GM23338 (cell line): ENCODE results near the gene MPPED1. TPM values are rescaled to one million over a fixed set of nuclear protein-coding genes. Genes with fewer than 3 reads are reported as not detected.

Experiments used
- ATAC-seq: fragments of 200-7000 bp; cut with Tn5 transposase; 3 replicates; pipeline ENCODE4 v1.9.1; 2020
- DNase-seq: peaks from one replicate; pipeline ENCODE4 v3.0.0-alpha.2; 2015; ENCODE audit warnings: low spot score
- H2AFZ ChIP-seq: fragments of 200-600 bp; sonication (generic); 2 replicates; pipeline ENCODE4 v1.8.0; 2016; ENCODE audit warnings: antibody characterized with exemption, mild to moderate bottlenecking, moderate library complexity
- H3F3A ChIP-seq: fragments of 200-600 bp; sonication (generic); replicated peaks from 2 replicates; pipeline ENCODE4 v1.8.0; 2017; ENCODE audit warnings: antibody characterized with exemption, mixed run types, low read depth
- H3K27ac ChIP-seq: fragments of 200-600 bp; sonication (generic); 2 replicates; pipeline ENCODE4 v1.6.1; 2016; ENCODE audit warnings: low read depth
- H3K27me3 ChIP-seq: fragments of 200-600 bp; sonication (generic); 2 replicates; pipeline ENCODE4 v1.8.0; 2016; ENCODE audit warnings: mild to moderate bottlenecking, mixed run types, moderate library complexity; ENCODE audit not compliant: insufficient read depth
- H3K36me3 ChIP-seq: fragments of 200-600 bp; sonication (generic); 2 replicates; pipeline ENCODE4 v1.8.0; 2016; ENCODE audit warnings: mild to moderate bottlenecking; ENCODE audit not compliant: insufficient read depth
- H3K4me1 ChIP-seq: fragments of 200-600 bp; sonication (generic); 2 replicates; pipeline ENCODE4 v1.8.0; 2016; ENCODE audit warnings: mild to moderate bottlenecking, moderate library complexity; ENCODE audit not compliant: insufficient read depth
- H3K4me2 ChIP-seq: fragments of 200-600 bp; sonication (generic); 2 replicates; pipeline ENCODE4 v1.7.1; 2017; ENCODE audit warnings: mixed run types
- H3K4me3 ChIP-seq: fragments of 200-600 bp; sonication (generic); 2 replicates; pipeline ENCODE4 v1.6.1; 2016; ENCODE audit warnings: mixed run types
- H3K79me2 ChIP-seq: fragments of 200-600 bp; sonication (generic); replicated peaks from 2 replicates; pipeline ENCODE4 v1.8.0; 2017; ENCODE audit warnings: mild to moderate bottlenecking; ENCODE audit not compliant: insufficient read depth
- H3K9me2 ChIP-seq: fragments of 200-600 bp; sonication (generic); 2 replicates; pipeline ENCODE4 v1.8.0; 2017; ENCODE audit not compliant: insufficient read depth
- H4K20me1 ChIP-seq: fragments of 200-600 bp; sonication (generic); replicated peaks from 2 replicates; pipeline ENCODE4 v1.8.0; 2017; ENCODE audit warnings: mild to moderate bottlenecking; ENCODE audit not compliant: insufficient read depth
- H3K27ac Mint-ChIP-seq: 2 replicates; pipeline ENCODE4 v1.8.0; 2020; ENCODE audit warnings: inconsistent platforms, mild to moderate bottlenecking, moderate library complexity, mixed read lengths
- H3K27me3 Mint-ChIP-seq: 3 replicates; pipeline ENCODE4 v1.8.0; 2022; ENCODE audit warnings: low read depth, mild to moderate bottlenecking, moderate library complexity, mixed read lengths, inconsistent platforms; ENCODE audit not compliant: insufficient read depth, poor library complexity
- H3K36me3 Mint-ChIP-seq: 3 replicates; pipeline ENCODE4 v1.8.0; 2021; ENCODE audit warnings: low read depth, mild to moderate bottlenecking, inconsistent platforms, moderate library complexity, mixed read lengths
- H3K4me1 Mint-ChIP-seq: 3 replicates; pipeline ENCODE4 v1.8.0; 2020; ENCODE audit warnings: mild to moderate bottlenecking, inconsistent platforms, mixed read lengths
- H3K4me3 Mint-ChIP-seq: 3 replicates; pipeline ENCODE4 v1.8.0; 2021; ENCODE audit warnings: moderate library complexity, mild to moderate bottlenecking, inconsistent platforms, mixed read lengths
- H3K9me3 Mint-ChIP-seq: 3 replicates; pipeline ENCODE4 v1.8.0; 2020; ENCODE audit warnings: moderate library complexity, mild to moderate bottlenecking, inconsistent platforms, mixed read lengths
- EZH2 ChIP-seq: fragments of 200-600 bp; sonication (generic); IDR thresholded peaks from one replicate; pipeline ENCODE4 v1.8.0; 2017; ENCODE audit warnings: antibody characterized with exemption, mild to moderate bottlenecking, low read depth; ENCODE audit not compliant: unreplicated experiment
- EZH2phosphoT487 ChIP-seq: fragments of 200-600 bp; sonication (generic); IDR thresholded peaks from one replicate; pipeline ENCODE4 v1.8.1; 2018; ENCODE audit warnings: antibody characterized with exemption; ENCODE audit not compliant: unreplicated experiment
- JUNB ChIP-seq: IDR thresholded peaks from one replicate; pipeline ENCODE4 v1.6.1; 2016; ENCODE audit warnings: antibody characterized with exemption; ENCODE audit not compliant: unreplicated experiment
- POLR2AphosphoS5 ChIP-seq: IDR thresholded peaks from 2 replicates; pipeline ENCODE4 v1.6.1; 2016; ENCODE audit warnings: antibody characterized with exemption, low read depth
- ZNF114 ChIP-seq: fragments of 250-450 bp; sonication (Bioruptor Pico); IDR thresholded peaks from 2 replicates; pipeline ENCODE4 v1.5.0; 2020; ENCODE audit warnings: mild to moderate bottlenecking, moderate library complexity
- ZNF331 ChIP-seq: fragments of 250-450 bp; sonication (Bioruptor Pico); IDR thresholded peaks from 2 replicates; pipeline ENCODE4 v1.5.0; 2020; ENCODE audit warnings: low read depth, mild to moderate bottlenecking, moderate library complexity
- polyA plus RNA-seq: library from polyadenylated mRNA; unstranded; fragments of >200 nt; fragmentation: Nextera tagmentation; extraction: Ambion mirVana; gene quantifications from 2 replicates; pipeline ENCODE4 v1.2.1, GENCODE V29; 2016
- total RNA-seq: library from RNA; depleted of rRNA; stranded (reverse); fragments of >200 nt; shearing (Covaris generic); gene quantifications from 2 replicates; pipeline ENCODE4 v1.2.3, GENCODE V29; 2014
- TF ChIP-seq, protein P1 (sequence below): IDR thresholded peaks from one replicate; pipeline ENCODE4 v1.6.1; 2018; ENCODE audit warnings: antibody characterized with exemption; ENCODE audit not compliant: unreplicated experiment
- TF ChIP-seq, protein P2 (sequence below): fragments of 250-450 bp; sonication (Bioruptor Pico); IDR thresholded peaks from 2 replicates; pipeline ENCODE4 v1.5.0; 2020; ENCODE audit warnings: mild to moderate bottlenecking, moderate library complexity

The MPPED1 gene
- total and polyA plus RNA-seq, 2 experiments from 2014 or later: 0.56 TPM; not detected in 1

DNA sequence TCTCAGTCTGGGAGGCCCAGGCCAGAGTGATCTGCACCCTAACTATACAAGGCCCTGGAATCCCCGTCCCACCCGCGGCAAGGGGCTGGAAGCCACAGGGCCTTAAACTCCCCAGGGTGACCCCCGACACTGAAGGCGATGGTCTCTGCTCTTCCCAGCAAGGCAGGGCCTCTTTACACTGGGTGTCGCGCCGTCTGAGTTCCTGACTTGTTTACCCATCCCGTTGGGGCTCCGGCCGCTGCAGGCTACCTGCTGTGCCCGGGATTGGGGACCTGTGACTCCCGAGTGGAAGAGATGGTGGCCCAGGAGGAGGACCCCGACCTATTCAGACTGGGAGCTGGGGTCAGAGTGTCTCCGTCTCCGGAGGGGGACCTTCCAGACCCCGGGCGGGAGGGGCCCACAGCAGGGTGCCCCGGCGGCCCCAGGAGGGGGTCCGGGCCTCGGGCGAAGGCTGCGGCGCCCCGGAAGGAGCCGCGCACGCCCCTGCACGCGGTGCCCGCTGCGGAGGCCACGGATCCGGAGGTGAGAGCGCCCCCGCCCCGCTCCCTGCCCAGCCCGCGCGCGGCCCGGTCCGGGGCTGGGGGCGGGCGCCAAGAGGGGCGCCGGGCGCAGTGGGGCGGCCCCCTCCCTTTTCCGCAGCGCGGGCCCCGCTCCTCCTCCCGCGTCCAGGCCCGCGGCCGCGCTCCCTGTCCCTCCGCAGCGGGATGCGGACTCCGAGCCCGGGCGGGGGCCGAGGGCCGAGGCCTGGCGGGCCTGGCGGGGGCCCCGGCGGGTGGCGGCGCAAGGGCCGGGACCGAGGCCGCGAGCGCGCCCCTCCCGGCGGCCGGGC is 560 bp upstream of the MPPED1 start:
- Histone ChIP-seq H3K9me2 (no peaks in the 10 kb centered on the region), H3K36me3 (no peaks in the 10 kb centered on the region), H3F3A (no peaks in the 10 kb centered on the region), H3K4me1 (peaks cover 10% of the 10 kb centered on the region; the same call in 1 of the 2 replicates), H2AFZ (peak overlapping the region; percentile 76), H3K27me3 (peaks cover 43% of the 10 kb centered on the region), H3K4me3 (peak overlapping the region; percentile 52), H3K4me2 (peak overlapping the region; percentile 74), H3K27ac (no peak overlapping the region), H3K79me2 (no peaks in the 10 kb centered on the region), H4K20me1 (no peaks in the 10 kb centered on the region)
- no peaks in the 10 kb centered on the region for H3K36me3 Mint-ChIP-seq
- H3K4me1 Mint-ChIP-seq: peaks cover 11% of the 10 kb centered on the region; the same call in 2 of the 3 replicates
- H3K27me3 Mint-ChIP-seq: peaks cover 36% of the 10 kb centered on the region
- TF ChIP-seq ZNF331 (CRISPR knock-in tag) (no peak), POLR2AphosphoS5 (no peak), ZNF114 (no peak), JUNB (no peak), EZH2 (no peak), EZH2phosphoT487 (no peak)
- TF ChIP-seq, protein P1, sequence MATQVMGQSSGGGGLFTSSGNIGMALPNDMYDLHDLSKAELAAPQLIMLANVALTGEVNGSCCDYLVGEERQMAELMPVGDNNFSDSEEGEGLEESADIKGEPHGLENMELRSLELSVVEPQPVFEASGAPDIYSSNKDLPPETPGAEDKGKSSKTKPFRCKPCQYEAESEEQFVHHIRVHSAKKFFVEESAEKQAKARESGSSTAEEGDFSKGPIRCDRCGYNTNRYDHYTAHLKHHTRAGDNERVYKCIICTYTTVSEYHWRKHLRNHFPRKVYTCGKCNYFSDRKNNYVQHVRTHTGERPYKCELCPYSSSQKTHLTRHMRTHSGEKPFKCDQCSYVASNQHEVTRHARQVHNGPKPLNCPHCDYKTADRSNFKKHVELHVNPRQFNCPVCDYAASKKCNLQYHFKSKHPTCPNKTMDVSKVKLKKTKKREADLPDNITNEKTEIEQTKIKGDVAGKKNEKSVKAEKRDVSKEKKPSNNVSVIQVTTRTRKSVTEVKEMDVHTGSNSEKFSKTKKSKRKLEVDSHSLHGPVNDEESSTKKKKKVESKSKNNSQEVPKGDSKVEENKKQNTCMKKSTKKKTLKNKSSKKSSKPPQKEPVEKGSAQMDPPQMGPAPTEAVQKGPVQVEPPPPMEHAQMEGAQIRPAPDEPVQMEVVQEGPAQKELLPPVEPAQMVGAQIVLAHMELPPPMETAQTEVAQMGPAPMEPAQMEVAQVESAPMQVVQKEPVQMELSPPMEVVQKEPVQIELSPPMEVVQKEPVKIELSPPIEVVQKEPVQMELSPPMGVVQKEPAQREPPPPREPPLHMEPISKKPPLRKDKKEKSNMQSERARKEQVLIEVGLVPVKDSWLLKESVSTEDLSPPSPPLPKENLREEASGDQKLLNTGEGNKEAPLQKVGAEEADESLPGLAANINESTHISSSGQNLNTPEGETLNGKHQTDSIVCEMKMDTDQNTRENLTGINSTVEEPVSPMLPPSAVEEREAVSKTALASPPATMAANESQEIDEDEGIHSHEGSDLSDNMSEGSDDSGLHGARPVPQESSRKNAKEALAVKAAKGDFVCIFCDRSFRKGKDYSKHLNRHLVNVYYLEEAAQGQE: no peak
- TF ChIP-seq, protein P2, sequence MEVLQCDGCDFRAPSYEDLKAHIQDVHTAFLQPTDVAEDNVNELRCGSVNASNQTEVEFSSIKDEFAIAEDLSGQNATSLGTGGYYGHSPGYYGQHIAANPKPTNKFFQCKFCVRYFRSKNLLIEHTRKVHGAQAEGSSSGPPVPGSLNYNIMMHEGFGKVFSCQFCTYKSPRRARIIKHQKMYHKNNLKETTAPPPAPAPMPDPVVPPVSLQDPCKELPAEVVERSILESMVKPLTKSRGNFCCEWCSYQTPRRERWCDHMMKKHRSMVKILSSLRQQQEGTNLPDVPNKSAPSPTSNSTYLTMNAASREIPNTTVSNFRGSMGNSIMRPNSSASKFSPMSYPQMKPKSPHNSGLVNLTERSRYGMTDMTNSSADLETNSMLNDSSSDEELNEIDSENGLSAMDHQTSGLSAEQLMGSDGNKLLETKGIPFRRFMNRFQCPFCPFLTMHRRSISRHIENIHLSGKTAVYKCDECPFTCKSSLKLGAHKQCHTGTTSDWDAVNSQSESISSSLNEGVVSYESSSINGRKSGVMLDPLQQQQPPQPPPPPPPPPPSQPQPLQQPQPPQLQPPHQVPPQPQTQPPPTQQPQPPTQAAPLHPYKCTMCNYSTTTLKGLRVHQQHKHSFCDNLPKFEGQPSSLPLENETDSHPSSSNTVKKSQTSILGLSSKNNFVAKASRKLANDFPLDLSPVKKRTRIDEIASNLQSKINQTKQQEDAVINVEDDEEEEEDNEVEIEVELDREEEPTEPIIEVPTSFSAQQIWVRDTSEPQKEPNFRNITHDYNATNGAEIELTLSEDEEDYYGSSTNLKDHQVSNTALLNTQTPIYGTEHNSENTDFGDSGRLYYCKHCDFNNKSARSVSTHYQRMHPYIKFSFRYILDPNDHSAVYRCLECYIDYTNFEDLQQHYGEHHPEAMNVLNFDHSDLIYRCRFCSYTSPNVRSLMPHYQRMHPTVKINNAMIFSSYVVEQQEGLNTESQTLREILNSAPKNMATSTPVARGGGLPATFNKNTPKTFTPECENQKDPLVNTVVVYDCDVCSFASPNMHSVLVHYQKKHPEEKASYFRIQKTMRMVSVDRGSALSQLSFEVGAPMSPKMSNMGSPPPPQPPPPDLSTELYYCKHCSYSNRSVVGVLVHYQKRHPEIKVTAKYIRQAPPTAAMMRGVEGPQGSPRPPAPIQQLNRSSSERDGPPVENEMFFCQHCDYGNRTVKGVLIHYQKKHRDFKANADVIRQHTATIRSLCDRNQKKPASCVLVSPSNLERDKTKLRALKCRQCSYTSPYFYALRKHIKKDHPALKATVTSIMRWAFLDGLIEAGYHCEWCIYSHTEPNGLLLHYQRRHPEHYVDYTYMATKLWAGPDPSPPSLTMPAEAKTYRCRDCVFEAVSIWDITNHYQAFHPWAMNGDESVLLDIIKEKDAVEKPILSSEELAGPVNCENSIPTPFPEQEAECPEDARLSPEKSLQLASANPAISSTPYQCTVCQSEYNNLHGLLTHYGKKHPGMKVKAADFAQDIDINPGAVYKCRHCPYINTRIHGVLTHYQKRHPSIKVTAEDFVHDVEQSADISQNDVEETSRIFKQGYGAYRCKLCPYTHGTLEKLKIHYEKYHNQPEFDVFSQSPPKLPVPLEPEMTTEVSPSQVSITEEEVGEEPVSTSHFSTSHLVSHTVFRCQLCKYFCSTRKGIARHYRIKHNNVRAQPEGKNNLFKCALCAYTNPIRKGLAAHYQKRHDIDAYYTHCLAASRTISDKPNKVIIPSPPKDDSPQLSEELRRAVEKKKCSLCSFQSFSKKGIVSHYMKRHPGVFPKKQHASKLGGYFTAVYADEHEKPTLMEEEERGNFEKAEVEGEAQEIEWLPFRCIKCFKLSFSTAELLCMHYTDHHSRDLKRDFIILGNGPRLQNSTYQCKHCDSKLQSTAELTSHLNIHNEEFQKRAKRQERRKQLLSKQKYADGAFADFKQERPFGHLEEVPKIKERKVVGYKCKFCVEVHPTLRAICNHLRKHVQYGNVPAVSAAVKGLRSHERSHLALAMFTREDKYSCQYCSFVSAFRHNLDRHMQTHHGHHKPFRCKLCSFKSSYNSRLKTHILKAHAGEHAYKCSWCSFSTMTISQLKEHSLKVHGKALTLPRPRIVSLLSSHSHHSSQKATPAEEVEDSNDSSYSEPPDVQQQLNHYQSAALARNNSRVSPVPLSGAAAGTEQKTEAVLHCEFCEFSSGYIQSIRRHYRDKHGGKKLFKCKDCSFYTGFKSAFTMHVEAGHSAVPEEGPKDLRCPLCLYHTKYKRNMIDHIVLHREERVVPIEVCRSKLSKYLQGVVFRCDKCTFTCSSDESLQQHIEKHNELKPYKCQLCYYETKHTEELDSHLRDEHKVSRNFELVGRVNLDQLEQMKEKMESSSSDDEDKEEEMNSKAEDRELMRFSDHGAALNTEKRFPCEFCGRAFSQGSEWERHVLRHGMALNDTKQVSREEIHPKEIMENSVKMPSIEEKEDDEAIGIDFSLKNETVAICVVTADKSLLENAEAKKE (CRISPR knock-in tag): no peak
- H3K9me3 Mint-ChIP-seq: no peaks in the 10 kb centered on the region
- DNase-seq: peak; percentile 32
- ATAC-seq: peak; percentile 14; the same call in 2 of the 3 replicates
- H3K27ac Mint-ChIP-seq: no peak overlapping the region
- peak overlapping the region; percentile 72 for H3K4me3 Mint-ChIP-seq
